Psoas muscle (tissue), 8 donors: ENCODE measurements around the gene ETV6. TPM values are rescaled to one million over a fixed set of nuclear protein-coding genes. Genes with fewer than 3 reads are reported as not detected.
"Not testable (repeated sequence)": the region's sequence is repeated elsewhere in the genome, so short reads cannot be mapped to it uniquely, and the experiment has no call there.

ENCODE experiments used
- ATAC-seq, 4 donors: fragments of 200-7000 bp; cut with Tn5 transposase; one replicate each; pipeline ENCODE4 v1.9.1; 2020; ENCODE audit warnings: moderate library complexity in 3 of 4, mild to moderate bottlenecking in 2 of 4
- DNase-seq, 2 donors: peaks; one replicate each; pipeline ENCODE4 v3.0.0-alpha.2; 2020
- H3K27ac ChIP-seq: fragments of 200-600 bp; one replicate; pipeline ENCODE4 v1.8.0; 2022
- H3K27me3 ChIP-seq, 3 donors: fragments of 200-600 bp in 1 of 3; one replicate each; pipeline versions ENCODE4 v1.6.1 to v1.8.0; 2013 to 2022; ENCODE audit warnings: low read length in 2 of 3, mild to moderate bottlenecking in 2 of 3, moderate library complexity in 1 of 3; ENCODE audit not compliant: insufficient read depth in 3 of 3
- H3K36me3 ChIP-seq, 2 donors: fragments of 200-600 bp in 1 of 2; one replicate each; pipeline versions ENCODE4 v1.6.1 to v1.8.0; 2013 to 2022; ENCODE audit warnings: low read depth in 1 of 2, mild to moderate bottlenecking in 1 of 2, moderate library complexity in 1 of 2; ENCODE audit not compliant: insufficient read depth in 1 of 2
- H3K4me1 ChIP-seq: fragments of 200-600 bp; one replicate; pipeline ENCODE4 v1.8.0; 2022
- H3K4me3 ChIP-seq: fragments of 200-600 bp; one replicate; pipeline ENCODE4 v1.8.0; 2022; ENCODE audit warnings: mild to moderate bottlenecking
- H3K9me3 ChIP-seq: fragments of 200-600 bp; one replicate; pipeline ENCODE4 v1.8.0; 2022
- CTCF ChIP-seq: fragments of 200-600 bp; IDR thresholded peaks from one replicate; pipeline ENCODE4 v1.8.0; 2022; ENCODE audit warnings: antibody characterized with exemption
- WGBS, 3 donors: extraction: QIAGEN DNeasy Blood & Tissue Kit; methylation state at CpG; one replicate each; pipeline versions ENCODE4 v1.1.6 to v1.1.7; 2013; 5-methylcytosine and 5-hydroxymethylcytosine counted together
- intact Hi-C, 2 donors: fragments of 100-400 bp; cut with DNase I; formaldehyde crosslinking; loops; one replicate each; pipeline versions ENCODE4 v1.11.0 to v1.14.2; 2022
- polyA plus RNA-seq, 3 donors: library from polyadenylated mRNA; stranded (reverse); fragments of 200-250 nt; gene quantifications; one replicate each; pipeline ENCODE4 v1.2.3, GENCODE V29; 2013
- total RNA-seq, 4 donors: library from RNA; stranded (reverse); fragmentation: NEBNext Ultra II Directional in 2 of 4; extraction: Animal tissue kit (Norgen Biotek cat#: 25700) in 2 of 4; gene quantifications; one replicate each; pipeline versions ENCODE4 v1.2.1 to v1.2.4, GENCODE V29; 2021 to 2023
- donor health status: healthy with polysubstance abuse.
- donor health status: DM: no; HTN: no; CAD: no; lungs with moderate emphysema.
- donor health status: Bipolar disorder and iron deficiency.
- donor health status: healthy.
- donor health status: DM: yes; HTN: yes; CAD: no.
- donor health status: DM: no; HTN: no; CAD: no.
- donor health status: DM: no; HTN: no; CAD: no.
- donor health status: DM: yes; HTN: yes; CAD: no.

The ETV6 gene
- total and polyA plus RNA-seq, 7 donors, result 2.8 to 22.9 (median 4.9) TPM

GRCh38 chr12:11631288-11631687 lies 18.2 kb upstream of the ETV6 start:
- 51 to 58% (median 55%) methylated on average over 1 of the region's 1 CpG for WGBS, 3 donors
- DNase-seq (no peak), ATAC-seq (no peak)
- no peaks in the 10 kb centered on the region for H3K4me1 ChIP-seq
- H3K27me3 ChIP-seq, result no peaks in the 10 kb centered on the region
- H3K9me3 ChIP-seq, result no peaks in the 10 kb centered on the region
- H3K4me3 ChIP-seq, result no peak overlapping the region
- intact Hi-C loops, result no loop called here
- H3K36me3 ChIP-seq, result no peaks in the 10 kb centered on the region
- H3K27ac ChIP-seq, result no peak overlapping the region
- TF ChIP-seq CTCF, result no peak

GRCh38 chr12:11631881-11632280 lies 17.6 kb upstream of the ETV6 start:
- H3K36me3 ChIP-seq, H3K9me3 ChIP-seq, H3K4me1 ChIP-seq, intact Hi-C loops, DNase-seq, H3K4me3 ChIP-seq, H3K27ac ChIP-seq, H3K27me3 ChIP-seq, ATAC-seq: not testable (repeated sequence)
- WGBS, 3 donors, result 93 to 95% (median 94%) methylated on average over 9 of the region's 9 CpGs

GRCh38 chr12:11633968-11634367 lies 15.5 kb upstream of the ETV6 start:
- DNase-seq (no peak), ATAC-seq (no peak)
- TF ChIP-seq CTCF, result no peak
- Histone ChIP-seq H3K36me3 (no peaks in the 10 kb centered on the region), H3K27ac (no peak overlapping the region), H3K4me1 (no peaks in the 10 kb centered on the region), H3K27me3 (no peaks in the 10 kb centered on the region), H3K4me3 (no peak overlapping the region), H3K9me3 (no peaks in the 10 kb centered on the region)
- intact Hi-C loops, result no loop called here
- WGBS, 3 donors, result 60 to 75% (median 74%) methylated on average over 4 to 6 of the region's 6 CpGs

- no peaks in the 10 kb centered on the region for H3K27me3 ChIP-seq
- H3K9me3 ChIP-seq, result no peaks in the 10 kb centered on the region
- 80 to 87% (median 81%) methylated on average over 2 of the region's 2 CpGs for WGBS, 3 donors
- intact Hi-C loops, result no loop called here
- H3K4me1 ChIP-seq, result no peaks in the 10 kb centered on the region
- H3K27ac ChIP-seq, result no peak overlapping the region
- H3K36me3 ChIP-seq, result no peaks in the 10 kb centered on the region
- DNase-seq, result no peak
- H3K4me3 ChIP-seq, result no peak overlapping the region
- no peak for ATAC-seq
- no peak for TF ChIP-seq CTCF
These were observed 14.1 kb upstream of the ETV6 start for GRCh38 chr12:11635341-11635740.

GRCh38 chr12:11638315-11638916 lies 11.1 kb upstream of the ETV6 start:
- H3K4me1 ChIP-seq, result no peaks in the 10 kb centered on the region
- DNase-seq, result no peak
- H3K9me3 ChIP-seq, result no peaks in the 10 kb centered on the region
- no peak for ATAC-seq
- WGBS, 3 donors, result 90 to 94% (median 92%) methylated on average over 3 of the region's 3 CpGs
- H3K36me3 ChIP-seq, result no peaks in the 10 kb centered on the region
- no peak overlapping the region for H3K4me3 ChIP-seq
- intact Hi-C loops, result no loop called here
- H3K27ac ChIP-seq, result no peak overlapping the region
- H3K27me3 ChIP-seq, result no peaks in the 10 kb centered on the region
- TF ChIP-seq CTCF, result no peak
